ENCODE data around the gene UBALD1.

Gene UBALD1

DNA sequence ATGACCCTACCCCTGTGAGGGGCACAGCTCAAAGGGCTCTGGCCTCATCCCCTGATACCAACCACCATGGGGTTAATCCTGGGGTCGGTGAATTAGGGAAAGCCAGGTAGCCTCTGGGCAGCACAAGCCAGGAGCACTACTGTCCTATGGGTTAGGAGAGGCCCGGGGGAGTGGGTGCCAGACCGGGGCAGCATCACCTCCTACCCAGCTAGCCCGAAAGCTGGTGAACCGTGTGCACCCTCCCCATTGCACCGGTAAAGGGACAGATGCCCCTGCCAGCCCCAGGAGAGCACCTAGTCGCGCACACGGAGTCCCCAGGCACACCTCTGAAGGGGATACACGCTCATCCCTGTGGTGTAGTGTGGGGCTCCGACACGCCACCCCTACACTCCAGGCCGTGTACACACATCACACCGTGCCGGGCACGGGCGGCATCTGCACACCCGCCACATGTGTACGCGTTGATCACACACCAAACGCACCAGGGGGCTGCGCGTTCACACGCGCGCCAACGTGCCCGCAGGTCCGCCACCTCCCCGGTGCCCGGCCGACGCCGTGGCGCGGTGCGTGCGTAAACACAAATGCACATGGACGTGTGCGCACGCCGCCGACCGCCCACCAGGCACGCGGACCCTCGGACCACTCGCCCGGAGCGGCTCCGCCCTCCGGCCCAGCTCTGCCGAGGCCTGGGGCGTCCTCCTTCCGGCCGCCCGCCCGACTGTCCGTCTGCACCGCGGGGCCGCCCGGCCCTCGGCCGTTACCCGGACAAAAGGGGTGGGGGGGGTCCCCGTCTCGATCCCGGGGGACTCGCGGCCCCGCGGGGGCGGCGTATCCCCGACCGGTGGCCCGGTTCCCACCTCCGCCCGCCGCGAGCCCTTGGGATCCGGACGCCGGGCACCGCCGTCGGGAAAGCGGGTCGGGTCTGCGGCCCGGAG lies 785 bp downstream of the UBALD1 start:
- peak in 2 of 5 experiments; percentile 15 to 62 for DNase-seq

DNA sequence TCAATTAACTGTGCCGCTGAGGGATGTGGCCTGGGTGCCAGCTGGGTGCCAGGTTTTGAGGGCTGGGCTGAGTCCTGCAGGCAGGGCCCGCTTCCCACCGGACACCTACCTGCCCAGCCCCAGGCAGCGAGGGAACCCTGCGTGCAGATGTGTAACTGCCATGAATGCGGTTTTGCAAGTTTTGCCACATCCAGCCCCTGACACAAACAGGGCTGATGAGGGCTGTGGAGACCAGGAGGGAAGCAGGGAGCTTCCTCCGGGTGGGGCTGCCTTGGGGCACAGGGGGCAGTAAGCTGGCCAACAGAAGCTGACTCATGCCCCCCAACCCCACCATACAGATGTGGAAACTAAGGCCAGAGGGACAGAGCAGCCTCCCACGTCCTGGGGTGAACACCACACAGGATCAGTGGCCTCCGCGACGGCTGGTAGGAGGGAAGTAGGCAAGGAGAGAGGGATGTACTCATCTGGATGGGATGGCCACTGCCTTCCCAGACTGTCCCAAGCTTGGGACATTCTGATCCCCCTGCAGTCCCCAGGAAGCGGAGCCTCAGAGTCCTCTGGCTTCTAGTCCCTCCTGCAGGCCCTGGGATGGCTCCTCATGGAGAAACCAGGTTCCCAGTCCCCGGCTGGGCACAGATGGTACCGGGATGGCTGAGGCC lies 1.6 kb downstream of the UBALD1 start:
- no peak for DNase-seq

DNA sequence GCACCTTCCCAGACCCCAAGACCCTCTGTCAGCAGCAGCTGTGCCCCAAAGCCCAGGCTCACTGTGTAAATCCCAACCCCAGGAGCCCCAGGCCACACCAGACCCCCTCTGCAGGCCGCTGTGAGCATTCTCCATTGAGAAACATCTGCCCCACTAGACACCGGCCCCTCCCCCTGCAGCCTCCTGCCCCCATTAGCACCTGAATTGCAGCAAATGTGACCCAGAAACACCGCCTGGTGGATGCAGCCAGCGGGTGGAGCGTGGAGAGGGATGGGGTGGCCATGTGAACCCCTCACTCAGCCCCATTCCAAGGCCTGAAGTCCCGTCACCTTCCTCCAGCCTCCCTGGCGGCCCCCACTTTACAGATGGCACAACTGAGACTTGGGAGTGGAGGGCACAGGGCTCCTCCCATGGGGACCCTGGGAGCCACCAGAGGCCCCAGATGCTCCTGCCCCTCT lies 2.2 kb downstream of the UBALD1 start:
- DNase-seq = no peak

DNA sequence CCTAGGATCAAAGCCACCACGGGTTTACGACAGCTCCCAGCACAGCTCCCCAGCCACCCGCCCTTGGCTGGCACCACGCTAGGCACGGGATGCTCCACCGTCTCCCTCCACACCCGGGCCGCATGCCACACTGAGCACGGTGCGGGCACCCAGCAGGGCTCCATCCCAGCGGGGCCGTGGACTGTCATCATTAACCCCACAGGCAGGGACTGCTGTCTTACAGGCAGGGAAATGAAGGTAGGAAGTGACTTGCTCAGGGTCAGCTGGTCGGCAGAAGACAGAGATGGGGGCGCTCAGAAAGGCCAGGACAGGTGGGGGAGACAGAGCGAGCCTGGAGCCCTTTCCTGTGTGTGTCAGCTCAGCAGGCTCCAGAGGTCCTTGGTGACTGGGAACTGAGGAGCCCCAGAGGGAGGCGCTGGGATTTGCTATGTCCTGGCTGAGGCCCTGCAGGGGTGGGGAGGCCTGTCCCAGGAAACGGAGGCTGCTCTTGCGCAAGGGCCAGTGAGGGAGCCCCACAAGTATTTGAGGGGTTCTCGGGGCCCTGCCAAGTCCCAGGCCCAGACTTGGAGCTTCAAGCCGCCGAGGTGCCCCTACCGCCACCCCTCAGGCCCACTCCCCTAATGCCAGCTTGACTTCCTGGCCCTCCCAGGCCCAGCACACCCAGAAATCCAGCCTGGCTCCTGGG lies 3.2 kb downstream of the UBALD1 start:
- DNase-seq = no peak

DNA sequence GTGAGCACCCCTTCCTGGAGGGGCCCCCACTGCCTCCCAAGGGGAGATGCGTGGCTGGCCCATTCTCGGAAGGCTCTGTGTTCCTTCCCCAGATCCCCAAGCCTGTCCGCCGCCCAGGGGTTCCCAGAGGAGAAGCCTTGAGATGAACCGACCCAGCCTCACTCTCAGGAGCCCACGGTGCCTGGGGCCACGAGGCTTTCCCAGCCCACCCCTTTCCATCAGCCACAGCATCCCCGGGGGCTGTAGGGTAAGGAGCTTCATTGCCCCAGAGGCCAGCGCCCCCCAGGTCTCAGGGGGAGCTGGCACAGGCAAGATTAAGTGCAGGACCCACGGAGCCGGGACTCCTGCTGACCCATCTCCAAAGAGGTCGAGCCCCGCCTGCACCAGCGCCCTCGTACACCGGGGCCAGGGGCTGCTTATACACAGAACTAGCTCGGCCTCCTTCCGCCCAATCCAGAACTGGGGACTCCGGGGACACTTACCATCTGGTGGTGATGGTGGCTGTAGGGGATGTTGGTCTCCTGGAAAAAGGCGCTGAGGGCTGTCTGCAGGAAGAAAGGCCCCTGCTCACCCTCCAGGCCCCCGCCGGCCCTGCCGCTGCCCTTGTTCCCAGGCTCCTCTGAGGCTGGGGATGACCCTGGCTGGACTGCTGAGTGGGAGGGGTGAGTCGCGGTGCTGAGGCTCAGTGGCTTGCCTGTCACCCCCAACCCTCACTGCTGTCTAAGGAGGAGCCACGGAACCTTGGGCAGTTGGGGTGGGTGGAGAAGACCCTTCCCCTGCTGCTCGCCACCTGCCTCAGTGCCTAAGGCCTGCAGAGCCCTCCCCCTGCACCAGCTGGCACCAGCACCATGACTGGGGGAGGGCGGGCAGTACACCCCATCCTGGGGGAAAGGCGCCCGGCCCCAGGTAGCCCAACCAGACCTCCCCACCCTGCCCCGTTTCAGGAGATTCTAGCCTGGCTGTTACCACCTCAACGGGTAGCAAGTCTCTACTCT lies 4.4 kb downstream of the UBALD1 start:
- DNase-seq = no peak

DNA sequence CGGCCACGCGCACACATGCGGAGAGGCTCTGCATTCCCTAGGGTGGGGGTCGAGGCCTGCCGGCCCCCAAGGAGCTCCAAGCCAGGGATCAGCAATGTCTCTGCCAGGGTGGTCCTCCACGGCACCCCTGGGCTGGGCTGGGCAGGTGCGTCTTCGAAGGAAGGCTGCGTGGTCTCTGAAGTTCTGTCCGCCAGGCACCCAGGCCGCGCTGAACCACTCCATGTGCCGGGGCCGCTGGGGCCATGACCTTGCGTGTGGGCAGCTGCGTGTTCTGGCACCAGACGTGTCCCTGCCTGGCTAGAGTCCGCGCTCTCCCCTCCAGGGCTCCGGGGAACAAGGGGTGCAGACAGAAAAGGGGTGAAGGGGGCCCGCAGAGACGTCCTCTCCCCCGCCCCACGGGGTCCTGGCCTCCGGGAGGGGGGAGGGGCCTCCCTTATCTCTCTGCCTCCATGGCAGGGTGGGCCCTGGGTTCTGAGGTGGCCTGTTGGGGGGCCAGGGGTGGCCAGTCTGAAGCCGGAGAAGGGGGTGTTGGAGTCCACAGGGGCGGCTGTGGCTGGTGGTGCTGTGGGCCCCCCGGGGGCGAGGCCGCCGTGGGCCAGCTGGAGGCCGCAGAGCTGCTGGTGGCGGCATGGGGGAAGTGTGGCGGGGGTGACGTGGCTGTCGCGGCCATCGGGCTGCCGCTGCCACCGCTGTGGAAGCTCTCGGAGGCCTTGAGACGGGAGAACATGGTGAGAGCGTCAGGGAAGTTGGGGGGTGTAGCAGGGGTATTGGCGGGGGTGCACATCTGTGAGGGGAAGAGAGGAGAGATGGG lies 5.3 kb downstream of the UBALD1 start:
- no peak for DNase-seq

DNA sequence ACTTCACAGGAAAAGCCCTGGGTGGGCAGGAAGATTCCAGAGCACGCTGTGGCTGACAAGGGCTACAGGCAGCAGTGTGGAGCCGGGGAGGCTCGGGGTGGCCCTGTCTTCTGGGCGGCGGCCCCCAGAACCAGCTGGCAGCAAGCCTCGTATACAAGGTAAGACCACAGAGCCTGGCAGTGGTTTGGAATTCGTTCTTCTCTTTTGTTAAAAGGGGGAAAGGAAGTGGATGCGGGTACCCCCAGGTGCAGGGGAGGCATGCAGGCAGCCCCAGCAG lies 6.0 kb downstream of the UBALD1 start:
- no peak for DNase-seq

DNA sequence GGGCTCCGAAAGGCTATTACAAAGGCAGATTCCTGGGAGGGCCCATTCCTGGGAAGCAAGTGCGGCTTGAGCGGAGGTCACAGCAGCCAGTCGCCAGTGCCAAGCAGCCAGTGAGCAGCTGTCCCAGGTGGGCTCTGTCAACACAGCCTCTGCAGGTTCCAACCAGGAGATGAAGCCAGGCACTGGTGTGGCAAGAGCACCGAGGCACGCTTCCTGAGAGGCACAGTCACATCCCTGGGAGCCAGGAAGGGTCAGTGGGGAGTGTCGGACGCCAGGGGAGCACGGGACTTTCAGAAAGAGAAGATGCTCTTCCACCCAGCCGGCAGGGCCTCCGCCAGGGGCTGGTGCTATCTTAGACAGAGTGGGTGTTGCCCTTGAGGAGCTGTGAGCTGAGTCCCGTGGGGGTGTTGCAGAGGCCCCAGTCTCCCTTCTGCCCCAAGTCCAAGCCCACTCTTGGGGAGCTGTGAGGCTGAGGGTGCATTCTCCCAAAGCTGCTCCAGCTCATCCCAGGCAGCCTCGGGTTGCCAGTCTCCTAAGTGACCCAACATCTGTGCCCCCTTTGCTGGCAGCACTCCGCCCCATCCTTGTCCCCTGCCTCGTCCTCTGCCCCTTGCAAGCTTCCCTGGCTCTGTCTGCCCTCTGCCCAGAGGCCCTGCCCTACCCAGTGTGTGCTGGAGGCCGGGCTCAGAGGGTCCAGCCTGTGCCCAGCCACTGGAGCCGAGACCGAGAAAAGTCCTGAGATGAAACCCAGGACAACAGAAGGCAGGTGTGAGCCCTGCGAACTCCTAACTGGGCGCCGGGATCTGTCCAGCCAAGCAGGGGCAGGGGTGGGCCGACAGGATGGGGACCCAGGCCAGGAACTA lies 6.6 kb downstream of the UBALD1 start:
- no peak for DNase-seq

DNA sequence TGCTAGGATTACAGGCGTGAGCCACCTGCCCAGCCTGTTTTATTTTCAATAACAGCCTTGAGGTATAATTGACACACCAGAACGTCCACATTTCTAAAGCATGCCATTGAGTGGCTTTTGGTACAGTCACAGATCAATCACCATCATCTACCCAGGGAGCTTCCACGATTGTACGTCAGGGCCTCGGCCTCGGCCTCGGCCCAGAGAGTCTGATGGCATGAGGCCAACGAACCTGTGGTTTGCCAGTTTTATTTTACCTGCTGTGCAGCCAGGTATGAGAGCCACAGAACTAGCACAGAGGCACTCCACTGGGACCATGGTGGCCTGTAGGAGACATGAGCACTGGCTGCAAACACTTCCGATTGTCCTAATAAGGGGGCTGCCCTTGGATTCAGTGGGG lies 8.3 kb downstream of the UBALD1 start:
- DNase-seq = no peak

DNA sequence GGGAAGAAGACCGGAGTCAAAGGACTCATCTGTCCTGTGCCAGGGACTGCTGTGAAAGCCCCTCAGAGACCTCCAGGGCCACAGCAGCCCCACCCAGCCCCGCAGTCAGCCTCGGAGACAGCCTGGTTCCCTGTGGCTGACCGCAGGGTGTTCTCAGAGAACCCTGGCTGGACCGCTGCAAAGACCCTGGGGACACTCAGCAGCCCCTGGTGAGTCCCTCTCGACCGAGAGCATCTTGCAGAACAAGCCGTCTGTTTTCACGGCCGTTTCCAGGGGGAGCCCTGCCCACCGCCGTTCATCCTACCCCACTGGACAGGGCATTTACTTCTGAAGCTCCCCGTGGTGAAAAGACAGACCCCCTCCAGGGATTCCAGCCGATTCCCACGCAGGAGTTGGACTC lies 10.3 kb downstream of the UBALD1 start:
- DNase-seq = no peak

DNA sequence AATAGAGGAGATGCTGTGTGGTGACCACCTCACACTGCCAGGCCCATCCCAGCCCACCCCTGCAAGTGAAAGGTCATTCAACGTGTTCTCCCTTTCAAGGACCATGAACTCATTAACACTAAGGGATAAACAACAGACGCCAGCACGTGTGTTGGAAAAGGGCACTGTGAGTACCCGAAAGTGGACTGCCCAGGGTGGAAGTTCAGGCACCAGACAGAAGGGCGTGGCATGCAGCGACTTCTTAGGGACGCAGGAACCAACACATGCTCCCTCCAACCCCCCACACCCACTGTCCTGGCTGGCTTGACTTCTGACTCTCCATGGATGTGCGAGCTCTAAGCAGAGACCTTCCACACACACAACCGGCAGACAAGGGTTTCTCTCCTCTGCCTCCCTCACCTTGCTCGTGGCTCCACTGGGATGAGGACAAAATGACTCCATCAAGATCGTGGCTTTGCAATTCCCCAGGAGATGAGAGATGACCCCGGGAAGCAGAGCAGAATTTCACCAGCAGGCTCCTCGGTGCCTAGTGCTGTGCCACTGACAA lies 11.0 kb downstream of the UBALD1 start:
- no peak for DNase-seq

DNA sequence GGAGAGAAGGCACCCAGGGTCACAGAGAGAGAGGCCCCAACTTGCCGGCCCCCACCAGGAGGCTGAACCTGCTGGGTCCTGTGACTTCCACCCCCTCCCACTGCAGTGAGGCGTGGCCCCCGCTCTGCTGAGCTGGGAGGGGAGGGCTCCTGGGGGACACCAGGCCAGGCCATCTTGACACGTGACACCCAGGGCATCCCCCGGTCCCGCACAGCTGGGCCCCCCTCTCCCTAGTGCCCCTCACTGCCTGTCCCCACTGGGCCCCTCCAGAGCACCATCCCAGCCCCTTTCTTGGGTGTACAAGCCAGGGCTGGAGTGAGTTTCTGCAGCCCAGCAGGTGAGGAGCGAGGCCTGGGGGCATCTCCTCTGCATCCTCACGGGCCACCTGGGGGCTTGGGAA lies 12.4 kb downstream of the UBALD1 start:
- no peak for DNase-seq

DNA sequence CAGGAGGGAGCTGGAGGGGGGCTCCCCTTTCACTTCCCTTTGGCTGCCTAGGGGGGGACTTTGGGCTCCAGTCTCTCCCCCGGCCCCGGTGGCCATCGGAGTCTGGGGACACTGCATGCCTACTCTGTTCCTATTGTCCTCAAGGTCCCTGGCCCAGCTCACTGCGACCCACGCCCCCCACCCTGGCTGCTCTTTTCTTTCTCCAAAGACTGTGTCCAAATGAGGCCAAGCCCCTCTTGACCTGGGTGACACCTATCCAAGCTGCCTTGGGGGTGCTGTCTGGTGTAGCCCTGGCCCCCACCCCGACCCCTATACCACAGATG lies 12.9 kb downstream of the UBALD1 start:
- no peak for DNase-seq

DNA sequence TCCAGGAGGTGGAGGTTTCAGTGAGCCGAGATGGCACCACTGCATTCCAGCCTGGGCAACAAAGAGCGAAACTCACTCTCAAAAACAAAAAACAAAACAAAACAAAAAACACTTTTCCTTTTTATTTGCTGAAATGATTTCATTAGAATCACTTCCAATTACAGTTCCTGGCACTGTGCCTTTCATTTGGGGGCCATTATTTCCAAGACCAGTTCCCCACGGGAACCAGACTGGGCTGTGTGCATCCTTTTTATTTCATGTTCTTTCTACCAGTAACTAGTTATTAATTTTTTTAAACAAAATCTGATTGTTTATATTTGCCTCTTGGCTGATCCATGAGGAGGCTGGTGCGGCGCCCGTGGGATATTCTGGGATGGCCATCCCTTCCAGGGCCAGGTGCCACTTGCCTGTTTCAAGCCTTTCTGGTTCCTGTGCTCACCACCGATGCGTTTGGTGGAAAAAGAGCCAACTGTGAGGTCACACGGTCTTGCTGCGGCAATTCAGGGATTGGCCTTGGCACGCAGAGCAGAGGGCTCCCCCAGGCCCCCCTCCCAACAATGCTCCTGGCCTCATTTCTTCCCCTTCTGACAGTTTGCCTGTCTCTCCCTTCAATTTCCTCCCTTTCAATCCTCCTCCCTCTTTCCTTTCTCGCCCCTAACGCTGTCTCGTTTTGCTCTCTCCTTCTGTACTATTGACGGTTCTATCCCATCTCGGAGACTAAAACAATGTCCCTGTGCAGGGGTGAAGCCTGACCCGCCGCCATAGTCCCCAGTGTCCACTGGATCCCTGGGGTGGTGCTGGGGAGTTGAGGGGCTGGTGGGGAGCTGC lies 13.4 kb downstream of the UBALD1 start:
- DNase-seq = no peak

DNA sequence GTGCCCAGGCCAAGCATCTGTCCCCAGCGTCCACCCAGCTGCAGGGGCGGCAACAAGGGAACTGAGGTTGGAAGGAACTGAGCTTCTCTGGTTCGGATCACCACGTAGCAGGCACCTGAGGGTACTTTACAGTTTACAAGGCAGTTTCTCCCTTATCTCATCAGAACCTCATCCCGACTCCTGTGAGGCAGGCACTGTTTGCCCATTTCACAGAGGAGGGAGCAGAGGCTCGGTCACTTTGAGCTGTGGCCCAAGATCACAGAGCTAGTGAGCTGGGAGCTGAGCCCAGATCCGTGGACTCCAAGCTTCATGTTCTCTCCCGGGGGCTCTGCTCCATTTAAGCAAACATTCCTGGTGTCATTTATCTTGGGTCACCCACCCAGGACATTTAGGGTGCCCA lies 15.1 kb downstream of the UBALD1 start:
- DNase-seq = no peak

DNA sequence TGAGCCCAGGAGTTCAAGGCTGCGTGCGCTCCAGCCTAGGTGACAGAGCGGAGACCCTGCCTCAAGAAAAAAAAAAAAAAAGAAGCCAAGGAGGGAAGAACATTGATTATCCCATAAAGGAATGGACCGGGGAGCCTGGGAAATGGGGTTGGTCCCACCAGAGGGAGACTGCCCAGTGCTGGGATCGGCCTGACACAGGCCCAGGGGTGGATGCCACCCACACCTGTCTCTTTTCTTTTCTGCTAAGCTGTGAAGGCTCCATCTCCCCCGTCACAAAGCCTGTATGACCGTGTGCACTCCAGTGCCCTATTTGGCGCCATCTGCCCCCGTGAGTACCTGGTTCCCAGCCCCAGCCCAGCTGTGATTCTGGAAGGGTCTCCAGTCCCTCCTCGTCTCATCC lies 15.7 kb downstream of the UBALD1 start:
- DNase-seq = no peak

DNA sequence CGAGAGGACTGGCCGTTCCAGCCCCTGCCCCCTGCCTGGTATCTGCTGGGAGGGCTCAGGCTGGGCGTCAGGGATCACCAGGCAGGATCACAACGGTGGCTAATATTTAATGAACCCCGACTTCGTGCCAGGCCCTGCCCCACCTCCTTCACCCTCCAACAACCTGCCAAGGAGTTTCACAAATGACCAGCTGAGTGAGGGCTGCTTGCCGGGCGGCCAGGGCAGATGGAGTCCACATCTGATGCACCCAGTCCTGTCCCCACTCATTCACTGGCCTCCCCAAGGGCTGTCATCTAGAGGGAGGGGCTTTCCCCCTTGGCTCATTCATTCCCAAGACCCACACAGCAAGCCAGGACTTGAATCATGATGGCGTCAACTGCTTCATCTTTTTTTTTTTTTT lies 17.5 kb downstream of the UBALD1 start:
- no peak for DNase-seq

DNA sequence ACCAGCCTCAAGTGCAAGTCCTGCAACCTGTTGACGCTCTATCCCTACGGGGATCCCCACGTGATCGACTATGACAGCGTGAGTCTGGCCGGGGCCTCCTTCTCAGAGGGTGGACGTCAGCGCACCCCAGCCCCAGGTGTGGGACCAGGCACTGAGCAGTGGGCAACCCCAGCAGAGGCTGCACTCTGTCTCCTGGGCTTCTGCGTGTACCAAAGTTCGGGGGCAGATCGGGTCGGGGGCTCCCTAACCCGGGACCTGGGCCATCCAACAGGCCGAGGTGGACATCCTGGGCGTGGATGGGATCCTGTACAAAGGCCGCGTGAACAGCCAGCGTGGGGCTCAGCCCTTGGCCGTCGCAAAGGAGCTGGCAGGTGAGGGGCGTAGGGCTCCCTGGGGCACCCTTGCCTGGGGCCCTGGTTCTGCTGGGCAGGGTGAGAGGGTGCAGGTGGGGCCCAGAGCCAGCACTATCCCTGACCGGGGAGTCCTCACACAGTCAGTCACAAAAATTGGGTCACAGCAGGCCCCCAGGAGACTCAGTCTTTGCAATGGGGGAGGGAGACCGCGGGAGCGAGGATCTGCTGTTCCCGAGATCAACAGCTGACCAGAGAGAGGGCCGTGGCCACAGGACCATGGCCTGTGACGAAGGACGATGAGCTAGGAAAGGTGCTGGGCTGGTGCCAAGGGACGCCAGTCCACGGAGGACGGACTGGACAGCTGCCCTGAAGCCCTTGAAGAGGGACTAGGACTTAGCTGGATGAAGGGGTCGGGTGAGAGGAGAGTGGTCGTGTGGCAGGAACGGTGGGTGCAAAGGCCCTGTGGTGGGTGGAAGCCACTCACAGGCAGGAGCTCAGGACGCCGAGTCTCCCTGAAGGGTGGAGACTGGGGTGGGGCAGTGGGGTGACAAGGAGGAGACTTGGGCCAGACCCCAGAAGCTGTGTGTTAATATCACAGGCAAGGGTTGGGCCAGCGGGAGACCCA lies 20.0 kb downstream of the UBALD1 start:
- no peak for DNase-seq
